ENCODE data around the gene UBE2C. TPM values are rescaled to one million over a fixed set of nuclear protein-coding genes. Genes with fewer than 3 reads are reported as not detected.

Gene UBE2C
- total and polyA plus RNA-seq, 2 experiments from 2014 or later = 26.7 to 46.9 TPM

- TF ChIP-seq CTCF (IDR thresholded peaks at IDR 0.05; ENCODE audit: poor library complexity) = no peak
- TF ChIP-seq EZH2phosphoT487 (IDR thresholded peaks at IDR 0.05; ENCODE audit: low read depth, severe bottlenecking, unreplicated experiment) = no peak
- no peak for TF ChIP-seq EZH2 (IDR thresholded peaks at IDR 0.05; ENCODE audit: borderline replicate concordance)
- H3K9me2 ChIP-seq (replicated peaks; ENCODE audit: insufficient read depth) = no peaks in the 10 kb centered on the region
- no peaks in the 10 kb centered on the region for H3K4me1 ChIP-seq (ENCODE audit: insufficient read depth)
- H3K9me3 ChIP-seq (ENCODE audit: low read depth) = no peaks in the 10 kb centered on the region
- no peak overlapping the region for H2AFZ ChIP-seq
- H3K27ac ChIP-seq = no peak overlapping the region
- no peaks in the 10 kb centered on the region for H3K36me3 ChIP-seq (replicated peaks; ENCODE audit: insufficient read depth, low read depth)
- H3K79me2 ChIP-seq = no peaks in the 10 kb centered on the region
- no peak overlapping the region for H3K4me2 ChIP-seq
- H4K20me1 ChIP-seq (ENCODE audit: insufficient read depth, poor library complexity, severe bottlenecking) = no peaks in the 10 kb centered on the region
- 93% methylated on average over 7 of the region's 7 CpGs for WGBS (ENCODE audit: low lambda C conversion rate, missing lambda C conversion rate)
- no peak for DNase-seq (ENCODE audit: low spot score)
- no peaks in the 10 kb centered on the region for H3K27me3 ChIP-seq
- H3K4me3 ChIP-seq = no peak overlapping the region
Measured at GRCh38 chr20:45801851-45802250, 10.6 kb upstream of the UBE2C start.

GRCh38 chr20:45810191-45810970 lies 2.1 kb upstream of the UBE2C start:
- no peaks in the 10 kb centered on the region for H3K36me3 ChIP-seq (replicated peaks; ENCODE audit: insufficient read depth, low read depth)
- H2AFZ ChIP-seq = no peak overlapping the region
- H3K79me2 ChIP-seq = peaks cover 20% of the 10 kb centered on the region
- no peak overlapping the region for H3K4me3 ChIP-seq
- TF ChIP-seq EZH2 (IDR thresholded peaks at IDR 0.05; ENCODE audit: borderline replicate concordance) (no peak), EZH2phosphoT487 (IDR thresholded peaks at IDR 0.05; ENCODE audit: low read depth, severe bottlenecking, unreplicated experiment) (no peak), CTCF (IDR thresholded peaks at IDR 0.05; ENCODE audit: poor library complexity) (no peak)
- no peaks in the 10 kb centered on the region for H3K27me3 ChIP-seq
- no peak for DNase-seq (ENCODE audit: low spot score)
- H3K4me1 ChIP-seq (ENCODE audit: insufficient read depth) = no peaks in the 10 kb centered on the region
- H3K4me2 ChIP-seq = no peak overlapping the region
- 98% methylated on average over 8 of the region's 8 CpGs for WGBS (ENCODE audit: low lambda C conversion rate, missing lambda C conversion rate)
- no peaks in the 10 kb centered on the region for H4K20me1 ChIP-seq (ENCODE audit: insufficient read depth, poor library complexity, severe bottlenecking)
- no peaks in the 10 kb centered on the region for H3K9me2 ChIP-seq (replicated peaks; ENCODE audit: insufficient read depth)
- H3K27ac ChIP-seq = no peak overlapping the region
- H3K9me3 ChIP-seq (ENCODE audit: low read depth) = no peaks in the 10 kb centered on the region

- H2AFZ ChIP-seq = peak overlapping the region; percentile 8
- no peaks in the 10 kb centered on the region for H3K27me3 ChIP-seq
- H3K36me3 ChIP-seq (replicated peaks; ENCODE audit: insufficient read depth, low read depth) = no peaks in the 10 kb centered on the region
- H3K27ac ChIP-seq = no peak overlapping the region
- no peaks in the 10 kb centered on the region for H4K20me1 ChIP-seq (ENCODE audit: insufficient read depth, poor library complexity, severe bottlenecking)
- H3K9me3 ChIP-seq (ENCODE audit: low read depth) = no peaks in the 10 kb centered on the region
- H3K4me3 ChIP-seq = peak overlapping the region; percentile 27
- H3K4me2 ChIP-seq = peak overlapping the region; percentile 82
- no peaks in the 10 kb centered on the region for H3K4me1 ChIP-seq (ENCODE audit: insufficient read depth)
- peaks cover 20% of the 10 kb centered on the region for H3K79me2 ChIP-seq
- WGBS (ENCODE audit: low lambda C conversion rate, missing lambda C conversion rate) = 4% methylated on average over 11 of the region's 11 CpGs
- TF ChIP-seq EZH2phosphoT487 (IDR thresholded peaks at IDR 0.05; ENCODE audit: low read depth, severe bottlenecking, unreplicated experiment) (no peak), EZH2 (IDR thresholded peaks at IDR 0.05; ENCODE audit: borderline replicate concordance) (no peak), CTCF (IDR thresholded peaks at IDR 0.05; ENCODE audit: poor library complexity) (no peak)
- no peak for DNase-seq (ENCODE audit: low spot score)
- H3K9me2 ChIP-seq (replicated peaks; ENCODE audit: insufficient read depth) = no peaks in the 10 kb centered on the region
Measured at GRCh38 chr20:45813006-45813340, 529 bp downstream of the UBE2C start.

Measured in hepatocyte (in vitro differentiated cells).